Measurements from ENCODE around the gene ZNF292.
"Not testable (repeated sequence)": the region's sequence is repeated elsewhere in the genome, so short reads cannot be mapped to it uniquely, and the experiment has no call there.

The ZNF292 gene

GRCh38 chr6:87161299-87161698 lies 5.9 kb downstream of the ZNF292 start:
- no peak for DNase-seq (ENCODE audit: low read depth, low spot score)

GRCh38 chr6:87164004-87164403 lies 8.6 kb downstream of the ZNF292 start:
- no peak for DNase-seq (ENCODE audit: low read depth, low spot score)

GRCh38 chr6:87164506-87164905 lies 9.1 kb downstream of the ZNF292 start:
- no peak for DNase-seq (ENCODE audit: low read depth, low spot score)

- no peak for DNase-seq (ENCODE audit: low read depth, low spot score)
Observed at GRCh38 chr6:87165185-87165584, 9.8 kb downstream of the ZNF292 start.

- DNase-seq (ENCODE audit: low read depth, low spot score) = no peak
Observed at GRCh38 chr6:87171938-87172633, 16.7 kb downstream of the ZNF292 start.

GRCh38 chr6:87174078-87174579 lies 18.8 kb downstream of the ZNF292 start:
- DNase-seq (ENCODE audit: low read depth, low spot score) = no peak

GRCh38 chr6:87176493-87176892 lies 21.1 kb downstream of the ZNF292 start:
- DNase-seq (ENCODE audit: low read depth, low spot score) = no peak

GRCh38 chr6:87180105-87180728 lies 24.9 kb downstream of the ZNF292 start:
- no peak for DNase-seq (ENCODE audit: low read depth, low spot score)

GRCh38 chr6:87181903-87182302 lies 26.5 kb downstream of the ZNF292 start:
- DNase-seq (ENCODE audit: low read depth, low spot score) = no peak

- no peak for DNase-seq (ENCODE audit: low read depth, low spot score)
Observed at GRCh38 chr6:87182321-87182720, 27.0 kb downstream of the ZNF292 start.

GRCh38 chr6:87182940-87183339 lies 27.6 kb downstream of the ZNF292 start:
- DNase-seq (ENCODE audit: low read depth, low spot score) = no peak

- no peak for DNase-seq (ENCODE audit: low read depth, low spot score)
Observed at GRCh38 chr6:87183687-87184086, 28.3 kb downstream of the ZNF292 start.

GRCh38 chr6:87184762-87185250 lies 29.4 kb downstream of the ZNF292 start:
- DNase-seq (ENCODE audit: low read depth, low spot score) = no peak

GRCh38 chr6:87196275-87196842 lies 41.0 kb downstream of the ZNF292 start:
- DNase-seq (ENCODE audit: low read depth, low spot score) = no peak

GRCh38 chr6:87197547-87197946 lies 42.2 kb downstream of the ZNF292 start:
- DNase-seq (ENCODE audit: low read depth, low spot score) = no peak

GRCh38 chr6:87198022-87198810 lies 42.9 kb downstream of the ZNF292 start:
- DNase-seq (ENCODE audit: low read depth, low spot score) = not testable (repeated sequence)

GRCh38 chr6:87199787-87200186 lies 44.4 kb downstream of the ZNF292 start:
- no peak for DNase-seq (ENCODE audit: low read depth, low spot score)

- no peak for DNase-seq (ENCODE audit: low read depth, low spot score)
Observed at GRCh38 chr6:87200469-87201175, 45.3 kb downstream of the ZNF292 start.

GRCh38 chr6:87203448-87204023 lies 48.2 kb downstream of the ZNF292 start:
- no peak for DNase-seq (ENCODE audit: low read depth, low spot score)

GRCh38 chr6:87209812-87210211 lies 54.4 kb downstream of the ZNF292 start:
- DNase-seq (ENCODE audit: low read depth, low spot score) = no peak

- DNase-seq (ENCODE audit: low read depth, low spot score) = no peak
Observed at GRCh38 chr6:87210979-87211378, 55.6 kb downstream of the ZNF292 start.

Measured in activated CD4-positive, CD25-positive, alpha-beta regulatory T cell treated with anti-CD3 and anti-CD28 coated beads, Interleukin-2, amount 50 U/mL, for 16 hours (primary cell).